Liver (tissue), 9 donors: ENCODE data around the gene KANK4. TPM values are rescaled to one million over a fixed set of nuclear protein-coding genes. Genes with fewer than 3 reads are reported as not detected.

Source experiments
- DNase-seq: peaks from one replicate; pipeline ENCODE4 v3.0.0-alpha.2; 2017; ENCODE audit warnings: low spot score
- H3K27ac ChIP-seq, 2 donors: one replicate each; pipeline ENCODE4 v1.7.0; 2013; ENCODE audit warnings: inconsistent platforms in 2 of 2, low read length in 2 of 2, control low read depth in 1 of 2, low read depth in 1 of 2, mild to moderate bottlenecking in 1 of 2
- H3K27me3 ChIP-seq, 4 donors: one replicate each; pipeline versions ENCODE4 v1.6.1 to v1.7.0; 2013; ENCODE audit warnings: low read length in 3 of 4, inconsistent platforms in 1 of 4, mild to moderate bottlenecking in 1 of 4, moderate library complexity in 1 of 4; ENCODE audit not compliant: control insufficient read depth in 4 of 4, insufficient read depth in 4 of 4
- H3K36me3 ChIP-seq, 4 donors: one replicate each; pipeline versions ENCODE4 v1.6.1 to v1.7.0; 2013; ENCODE audit warnings: low read length in 3 of 4, mild to moderate bottlenecking in 3 of 4, low read depth in 1 of 4, moderate library complexity in 1 of 4; ENCODE audit not compliant: control insufficient read depth in 4 of 4, insufficient read depth in 3 of 4
- H3K4me1 ChIP-seq, 4 donors: one replicate each; pipeline versions ENCODE4 v1.6.1 to v1.7.0; 2013; ENCODE audit warnings: low read length in 3 of 4, mild to moderate bottlenecking in 3 of 4, moderate library complexity in 1 of 4; ENCODE audit not compliant: control insufficient read depth in 4 of 4, insufficient read depth in 4 of 4
- H3K4me3 ChIP-seq, 3 donors: one replicate each; pipeline versions ENCODE4 v1.6.1 to v1.7.0; 2013; ENCODE audit warnings: low read length in 3 of 3, control low read depth in 1 of 3, low read depth in 1 of 3, mild to moderate bottlenecking in 1 of 3
- H3K9ac ChIP-seq, 2 donors: one replicate each; pipeline ENCODE4 v1.7.0; 2013; ENCODE audit warnings: low read length in 2 of 2, mild to moderate bottlenecking in 2 of 2, moderate library complexity in 2 of 2, control low read depth in 1 of 2, low read depth in 1 of 2
- H3K9me3 ChIP-seq, 4 donors: one replicate each; pipeline versions ENCODE4 v1.6.1 to v1.7.0; 2013; ENCODE audit warnings: low read length in 3 of 4; ENCODE audit not compliant: control insufficient read depth in 4 of 4
- ATF3 ChIP-seq: IDR thresholded peaks from 2 replicates; pipeline ENCODE4 v1.6.1; 2016; ENCODE audit warnings: antibody characterized with exemption
- CTCF ChIP-seq: fragments of 150-350 bp; IDR thresholded peaks from 2 replicates; pipeline ENCODE4 v1.5.1; 2017; ENCODE audit warnings: improper control_type of control experiment, low read depth, low read length; ENCODE audit not compliant: missing input control
- FOXA1 ChIP-seq: IDR thresholded peaks from 2 replicates; pipeline ENCODE4 v1.6.1; 2016; ENCODE audit warnings: antibody characterized with exemption
- GABPA ChIP-seq, 2 donors: IDR thresholded peaks in 1 of 2; conservative IDR thresholded peaks in 1 of 2; 2 replicates each; pipeline ENCODE4 v1.6.1; 2016; ENCODE audit warnings: antibody characterized with exemption in 2 of 2, mild to moderate bottlenecking in 1 of 2, moderate library complexity in 1 of 2
- HNF4A ChIP-seq, 2 donors: conservative IDR thresholded peaks; 2 replicates each; pipeline ENCODE4 v1.6.1; 2016; ENCODE audit warnings: antibody characterized with exemption in 2 of 2, mild to moderate bottlenecking in 2 of 2
- HNF4G ChIP-seq: IDR thresholded peaks from 2 replicates; pipeline ENCODE4 v1.6.1; 2016; ENCODE audit warnings: antibody characterized with exemption
- JUND ChIP-seq, 2 donors: IDR thresholded peaks; 2 replicates each; pipeline ENCODE4 v1.6.1; 2016; ENCODE audit warnings: antibody characterized with exemption in 2 of 2
- NR2F2 ChIP-seq: IDR thresholded peaks from 2 replicates; pipeline ENCODE4 v1.6.1; 2016; ENCODE audit warnings: antibody characterized with exemption
- RAD21 ChIP-seq, 2 donors: IDR thresholded peaks; 2 replicates each; pipeline ENCODE4 v1.6.1; 2016; ENCODE audit warnings: antibody characterized with exemption in 2 of 2, mild to moderate bottlenecking in 2 of 2
- REST ChIP-seq: IDR thresholded peaks from 2 replicates; pipeline ENCODE4 v1.6.1; 2016; ENCODE audit warnings: antibody characterized with exemption, mild to moderate bottlenecking
- RXRA ChIP-seq, 2 donors: IDR thresholded peaks; 2 replicates each; pipeline ENCODE4 v1.6.1; 2017 to 2018; ENCODE audit warnings: antibody characterized with exemption in 2 of 2, mild to moderate bottlenecking in 1 of 2
- SP1 ChIP-seq: IDR thresholded peaks from 2 replicates; pipeline ENCODE4 v1.6.1; 2018; ENCODE audit warnings: antibody characterized with exemption, mild to moderate bottlenecking
- TAF1 ChIP-seq: conservative IDR thresholded peaks from 2 replicates; pipeline ENCODE4 v1.6.1; 2016; ENCODE audit warnings: antibody characterized with exemption, mild to moderate bottlenecking
- YY1 ChIP-seq: IDR thresholded peaks from 2 replicates; pipeline ENCODE4 v1.6.1; 2016; ENCODE audit warnings: antibody characterized with exemption, mild to moderate bottlenecking
- ZBTB33 ChIP-seq: IDR thresholded peaks from 2 replicates; pipeline ENCODE4 v1.6.1; 2016; ENCODE audit warnings: antibody characterized with exemption
- WGBS: extraction: QIAGEN DNeasy Blood & Tissue Kit; methylation state at CpG from one replicate; pipeline ENCODE4 v1.1.7; 2013; 5-methylcytosine and 5-hydroxymethylcytosine counted together
- polyA plus RNA-seq, 2 donors: library from polyadenylated mRNA; stranded (reverse) in 1 of 2; unstranded in 1 of 2; fragments of 200-250 nt in 1 of 2; fragments of >200 nt in 1 of 2; fragmentation: Nextera tagmentation in 1 of 2; extraction: Ambion mirVana in 1 of 2; gene quantifications; one replicate each; pipeline versions ENCODE4 v1.2.1 to v1.2.3, GENCODE V29; 2013 to 2015
- total RNA-seq, 2 donors: library from RNA; depleted of rRNA; stranded (reverse); fragments of >200 nt; gene quantifications; one replicate each; pipeline ENCODE4 v1.2.3, GENCODE V29; 2014
- donor health status: healthy.
- donor health status: healthy.
- donor health status: healthy.
- donor health status: healthy.
- donor health status: healthy.

The KANK4 gene
- total and polyA plus RNA-seq, 4 donors = 0.58 to 4.6 (median 1.1) TPM

GRCh38 chr1:62341615-62342014 is 22.4 kb upstream of the KANK4 start:
- H3K27ac ChIP-seq = no peak overlapping the region
- H3K9me3 ChIP-seq = no peaks in the 10 kb centered on the region
- H3K4me1 ChIP-seq = no peaks in the 10 kb centered on the region
- 87% methylated on average over 4 of the region's 4 CpGs for WGBS
- H3K4me3 ChIP-seq = no peak overlapping the region
- TF ChIP-seq SP1 = no peak
- no peak for TF ChIP-seq JUND (IDR thresholded peaks at IDR 0.05)
- TF ChIP-seq HNF4A (conservative IDR thresholded peaks at IDR 0.05) = no peak
- no peak for TF ChIP-seq YY1
- TF ChIP-seq NR2F2 = no peak
- no peak for TF ChIP-seq ZBTB33
- no peak for TF ChIP-seq RAD21 (IDR thresholded peaks at IDR 0.05)
- DNase-seq = no peak
- no peaks in the 10 kb centered on the region for H3K27me3 ChIP-seq
- H3K36me3 ChIP-seq = no peaks in the 10 kb centered on the region
- no peak overlapping the region for H3K9ac ChIP-seq

- Histone ChIP-seq H3K4me3 (no peak overlapping the region), H3K9me3 (no peaks in the 10 kb centered on the region), H3K9ac (no peak overlapping the region), H3K36me3 (no peaks in the 10 kb centered on the region), H3K4me1 (no peaks in the 10 kb centered on the region), H3K27ac (no peak overlapping the region), H3K27me3 (no peaks in the 10 kb centered on the region)
- TF ChIP-seq ATF3 (no peak), NR2F2 (no peak), REST (no peak), FOXA1 (no peak), RXRA (IDR thresholded peaks at IDR 0.05) (no peak), YY1 (no peak), TAF1 (no peak), SP1 (no peak), RAD21 (IDR thresholded peaks at IDR 0.05) (no peak), GABPA (IDR thresholded peaks at IDR 0.05 in 1 of 2, conservative IDR thresholded peaks at IDR 0.05 in 1 of 2) (no peak), HNF4G (no peak), HNF4A (conservative IDR thresholded peaks at IDR 0.05) (no peak), CTCF (no peak), JUND (IDR thresholded peaks at IDR 0.05) (no peak), ZBTB33 (no peak)
- 92% methylated on average over 3 of the region's 3 CpGs for WGBS
- no peak for DNase-seq
Measured at GRCh38 chr1:62341089-62341488, 21.9 kb upstream of the KANK4 start.
